ENCODE measurements around the gene ZBTB8B.

The ZBTB8B gene

GRCh38 chr1:32500387-32501209 lies 35.7 kb downstream of the ZBTB8B start:
- Histone ChIP-seq H3K4me3 (peak overlapping the region; percentile 99), H3K27ac (peak overlapping the region; percentile 80 to 100)
- no peak for TF ChIP-seq CTCF (IDR thresholded peaks at IDR 0.05)
- peak; percentile 81 for DNase-seq (ENCODE audit: low spot score)

- no peak for TF ChIP-seq CTCF (IDR thresholded peaks at IDR 0.05)
- Histone ChIP-seq H3K27ac (peak overlapping the region; percentile 74 to 80), H3K4me3 (no peak overlapping the region)
- DNase-seq (ENCODE audit: low spot score), result no peak
Observed at GRCh38 chr1:32501865-32502264, 37.0 kb downstream of the ZBTB8B start.

- Histone ChIP-seq H3K27ac (peak overlapping the region in 1 of 2 donors; percentile 15), H3K4me3 (no peak overlapping the region)
- no peak for DNase-seq (ENCODE audit: low spot score)
- TF ChIP-seq CTCF (IDR thresholded peaks at IDR 0.05), result no peak
Observed at GRCh38 chr1:32503153-32503552, 38.3 kb downstream of the ZBTB8B start.

GRCh38 chr1:32507021-32507420 lies 42.1 kb downstream of the ZBTB8B start:
- no peak overlapping the region for H3K4me3 ChIP-seq
- no peak for TF ChIP-seq CTCF (IDR thresholded peaks at IDR 0.05)
- no peak for DNase-seq (ENCODE audit: low spot score)
- H3K27ac ChIP-seq, result no peak overlapping the region

- Histone ChIP-seq H3K27ac (no peak overlapping the region), H3K4me3 (no peak overlapping the region)
- no peak for DNase-seq (ENCODE audit: low spot score)
- TF ChIP-seq CTCF (IDR thresholded peaks at IDR 0.05), result no peak
Observed at GRCh38 chr1:32508761-32509160, 43.9 kb downstream of the ZBTB8B start.

GRCh38 chr1:32509939-32510338 lies 45.1 kb downstream of the ZBTB8B start:
- Histone ChIP-seq H3K27ac (no peak overlapping the region), H3K4me3 (no peak overlapping the region)
- no peak for DNase-seq (ENCODE audit: low spot score)
- TF ChIP-seq CTCF (IDR thresholded peaks at IDR 0.05), result no peak

Measured in coronary artery (tissue), 2 donors.